Stomach smooth muscle (tissue), 2 donors: ENCODE measurements around the gene AGTRAP.

Source experiments
- H3K27ac ChIP-seq: one replicate; pipeline ENCODE4 v1.7.0; 2013; ENCODE audit warnings: mild to moderate bottlenecking, low read length, inconsistent platforms
- H3K27me3 ChIP-seq, 2 donors: one replicate each; pipeline ENCODE4 v1.7.0; 2013; ENCODE audit warnings: low read length in 2 of 2; ENCODE audit not compliant: insufficient read depth in 2 of 2, control insufficient read depth in 1 of 2
- H3K36me3 ChIP-seq, 2 donors: one replicate each; pipeline ENCODE4 v1.7.0; 2013; ENCODE audit warnings: low read length in 2 of 2; ENCODE audit not compliant: control insufficient read depth in 2 of 2, insufficient read depth in 2 of 2
- H3K4me1 ChIP-seq: one replicate; pipeline ENCODE4 v1.7.0; 2013; ENCODE audit warnings: low read length; ENCODE audit not compliant: control insufficient read depth, insufficient read depth
- H3K4me3 ChIP-seq, 2 donors: one replicate each; pipeline ENCODE4 v1.7.0; 2013; ENCODE audit warnings: low read length in 2 of 2
- H3K9ac ChIP-seq, 2 donors: one replicate each; pipeline ENCODE4 v1.7.0; 2013; ENCODE audit warnings: low read length in 2 of 2, mild to moderate bottlenecking in 1 of 2
- H3K9me3 ChIP-seq, 2 donors: one replicate each; pipeline ENCODE4 v1.7.0; 2013; ENCODE audit warnings: low read length in 2 of 2; ENCODE audit not compliant: control insufficient read depth in 2 of 2
- donor health status: healthy.
- donor health status: Pancreatic carcinoma.

AGTRAP gene

DNA sequence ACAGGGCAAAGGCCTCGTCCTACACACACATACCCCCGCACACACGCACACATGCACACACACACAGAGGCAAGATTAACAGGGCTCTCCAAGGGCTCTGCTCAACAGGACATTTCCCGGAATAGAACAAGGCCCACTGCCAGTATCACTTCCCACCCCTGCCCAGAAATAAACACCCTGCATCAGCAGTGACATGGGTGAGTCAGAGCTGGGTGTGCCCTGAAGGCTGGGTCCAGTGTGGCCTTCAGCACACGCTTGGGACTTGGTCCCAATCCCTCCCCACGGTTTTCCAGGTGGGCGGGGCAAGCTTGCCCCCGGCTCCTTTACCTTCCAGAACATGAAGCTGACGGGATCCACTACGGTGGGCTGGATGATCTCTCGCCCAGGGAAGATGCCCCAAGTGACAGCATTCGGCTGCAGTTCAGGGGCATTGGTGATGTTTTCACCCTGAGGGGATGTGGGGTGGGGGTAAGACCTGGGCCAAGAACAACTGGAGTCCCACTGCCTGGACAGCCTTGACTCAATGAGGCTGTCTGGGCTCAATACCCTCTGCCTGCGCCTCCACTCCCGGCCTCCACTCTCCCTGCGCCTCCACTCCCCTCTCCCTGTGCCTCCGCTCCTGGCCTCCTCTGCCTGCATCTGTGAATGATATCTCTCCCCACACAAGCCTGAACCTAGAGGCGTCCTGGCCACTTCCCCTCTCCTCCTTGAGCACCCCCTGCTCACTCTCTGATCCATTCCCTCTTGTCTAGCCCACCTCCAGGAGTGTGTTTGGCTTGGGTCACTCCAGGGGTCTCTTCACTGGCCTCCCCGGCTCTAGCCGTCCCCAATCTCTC is 55.2 kb downstream of the AGTRAP start:
- H3K4me1 ChIP-seq, result peaks cover 49% of the 10 kb centered on the region
- H3K9me3 ChIP-seq, result no peaks in the 10 kb centered on the region
- peak overlapping the region; percentile 91 for H3K27ac ChIP-seq
- peak overlapping the region; percentile 42 to 44 for H3K9ac ChIP-seq
- H3K36me3 ChIP-seq, result peaks cover 40 to 41% of the 10 kb centered on the region in 2 donors
- H3K27me3 ChIP-seq, result no peaks in the 10 kb centered on the region
- H3K4me3 ChIP-seq, result peak overlapping the region in 1 of 2 donors; percentile 58

DNA sequence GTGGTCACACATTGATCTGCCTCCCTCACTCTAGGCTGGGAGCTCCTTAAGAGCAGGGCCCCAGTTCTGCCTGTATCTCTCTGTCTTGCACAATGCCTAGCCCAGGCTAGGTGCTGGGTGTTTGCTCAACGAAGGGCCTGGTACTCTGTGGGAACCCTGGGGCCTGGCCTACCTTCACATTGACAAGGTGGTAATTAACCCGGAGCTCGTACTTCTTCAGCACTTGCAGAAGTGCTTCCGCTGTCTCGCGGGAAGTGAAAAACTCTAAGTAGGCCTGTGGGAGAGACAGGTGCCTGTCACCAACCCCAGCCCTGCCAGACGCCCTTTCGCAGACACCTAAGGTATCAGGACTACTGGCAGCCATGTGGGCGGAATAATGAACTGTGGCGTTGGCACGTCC is 56.2 kb downstream of the AGTRAP start:
- Histone ChIP-seq H3K4me3 (no peak overlapping the region), H3K9me3 (no peaks in the 10 kb centered on the region), H3K27me3 (no peaks in the 10 kb centered on the region), H3K27ac (peak overlapping the region; percentile 91), H3K9ac (peak overlapping the region in 1 of 2 donors; percentile 39), H3K36me3 (peaks cover 45% of the 10 kb centered on the region in 2 donors), H3K4me1 (peaks cover 43% of the 10 kb centered on the region)

DNA sequence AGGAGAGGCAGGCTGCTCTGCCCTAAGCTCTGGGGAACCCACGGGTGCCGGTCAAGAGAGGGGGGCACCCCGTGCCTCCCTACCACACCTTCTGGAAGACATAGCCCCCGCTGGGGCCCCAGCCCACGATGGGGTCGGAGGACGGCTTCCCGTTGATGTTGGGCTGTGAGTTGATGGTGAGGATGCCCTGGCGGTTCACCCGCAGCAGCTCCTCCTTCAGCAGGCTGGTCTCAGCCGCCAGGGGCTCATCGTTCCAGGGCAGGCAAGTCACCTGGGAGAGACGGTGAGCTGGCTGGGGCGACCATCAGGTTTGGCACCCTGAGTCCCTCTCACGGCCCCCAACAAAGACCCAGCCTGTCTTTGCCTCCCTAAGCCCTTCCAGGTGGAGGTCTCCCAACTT is 57.9 kb downstream of the AGTRAP start:
- Histone ChIP-seq H3K36me3 (peaks cover 48 to 52% of the 10 kb centered on the region in 2 donors), H3K9me3 (no peaks in the 10 kb centered on the region), H3K9ac (no peak overlapping the region), H3K4me1 (peaks cover 27% of the 10 kb centered on the region), H3K4me3 (no peak overlapping the region), H3K27ac (no peak overlapping the region), H3K27me3 (no peaks in the 10 kb centered on the region)

DNA sequence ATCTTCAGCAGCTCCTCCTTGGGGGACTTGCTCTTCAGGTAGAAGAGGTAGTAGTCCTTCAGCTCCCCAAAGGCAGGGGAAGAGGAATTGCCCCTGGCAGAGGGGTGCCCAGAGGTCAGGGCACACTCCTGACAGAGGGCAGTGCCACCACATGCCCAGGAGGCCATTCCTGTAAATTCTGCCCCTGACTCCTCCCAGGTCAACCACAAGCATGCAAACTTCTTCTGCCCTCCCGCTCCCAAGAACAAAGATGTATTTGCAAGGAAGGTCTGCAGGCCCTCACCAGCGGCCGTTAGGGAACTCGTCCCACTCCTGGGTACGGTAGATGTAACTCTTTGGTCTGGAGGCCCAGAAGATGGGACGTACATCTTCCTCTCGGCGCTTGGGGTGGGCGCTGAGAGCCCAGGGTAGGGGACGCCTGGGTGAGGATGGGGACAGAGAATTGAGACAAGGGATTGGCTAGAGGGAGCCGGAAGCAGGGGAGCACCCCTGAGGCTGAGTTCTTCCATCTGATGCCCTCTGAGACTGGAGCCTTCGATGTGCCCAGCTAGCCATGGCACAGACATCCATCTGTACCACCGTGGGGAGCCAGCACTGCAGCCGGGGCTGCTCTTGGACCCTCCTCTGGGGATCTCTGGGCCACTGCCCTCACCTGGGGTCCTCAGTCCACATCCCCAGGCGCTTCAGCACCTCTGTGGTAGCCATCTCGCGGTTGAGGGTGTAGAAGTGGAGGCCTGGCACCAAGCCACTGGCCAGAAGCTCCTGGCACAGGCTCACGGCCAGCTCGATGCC is 58.7 kb downstream of the AGTRAP start:
- no peak overlapping the region for H3K4me3 ChIP-seq
- H3K4me1 ChIP-seq, result peaks cover 20% of the 10 kb centered on the region
- H3K9me3 ChIP-seq, result no peaks in the 10 kb centered on the region
- peaks cover 48 to 56% of the 10 kb centered on the region in 2 donors for H3K36me3 ChIP-seq
- H3K27me3 ChIP-seq, result no peaks in the 10 kb centered on the region
- H3K27ac ChIP-seq, result no peak overlapping the region
- no peak overlapping the region for H3K9ac ChIP-seq

DNA sequence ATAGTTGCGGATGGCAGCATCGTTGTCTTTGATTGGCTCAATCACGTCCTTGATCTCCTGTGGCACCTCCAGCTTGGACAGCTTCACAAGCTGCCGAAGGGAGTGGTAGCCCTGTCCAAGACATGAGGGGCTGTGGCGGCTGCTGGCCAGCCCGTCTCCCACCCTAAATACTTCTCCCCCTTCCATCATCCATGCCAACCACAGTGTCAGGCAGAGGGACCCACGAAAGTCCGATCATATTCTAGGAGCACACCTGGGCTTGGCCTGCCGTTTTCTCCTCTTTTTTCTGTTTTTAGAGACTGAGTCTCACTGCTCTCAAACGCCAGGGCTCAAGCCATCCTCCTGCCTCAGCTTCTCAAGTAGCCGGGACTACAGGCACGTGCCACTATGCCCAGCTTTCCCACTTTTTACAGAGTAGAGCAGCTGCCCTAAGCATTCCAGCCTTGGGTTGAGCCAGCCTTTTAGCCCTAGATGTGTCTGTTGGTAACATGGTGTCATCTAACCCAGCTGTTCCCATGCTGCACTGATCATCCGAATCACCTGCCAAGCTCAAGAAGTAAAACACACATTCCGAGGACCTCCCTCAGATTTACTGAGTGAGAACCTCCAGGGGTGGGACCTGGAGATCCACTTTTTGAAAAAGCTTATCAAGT is 59.4 kb downstream of the AGTRAP start:
- Histone ChIP-seq H3K27ac (no peak overlapping the region), H3K4me3 (no peak overlapping the region), H3K36me3 (peaks cover 49 to 53% of the 10 kb centered on the region in 2 donors), H3K9ac (no peak overlapping the region), H3K27me3 (no peaks in the 10 kb centered on the region), H3K4me1 (peaks cover 14% of the 10 kb centered on the region), H3K9me3 (no peaks in the 10 kb centered on the region)

DNA sequence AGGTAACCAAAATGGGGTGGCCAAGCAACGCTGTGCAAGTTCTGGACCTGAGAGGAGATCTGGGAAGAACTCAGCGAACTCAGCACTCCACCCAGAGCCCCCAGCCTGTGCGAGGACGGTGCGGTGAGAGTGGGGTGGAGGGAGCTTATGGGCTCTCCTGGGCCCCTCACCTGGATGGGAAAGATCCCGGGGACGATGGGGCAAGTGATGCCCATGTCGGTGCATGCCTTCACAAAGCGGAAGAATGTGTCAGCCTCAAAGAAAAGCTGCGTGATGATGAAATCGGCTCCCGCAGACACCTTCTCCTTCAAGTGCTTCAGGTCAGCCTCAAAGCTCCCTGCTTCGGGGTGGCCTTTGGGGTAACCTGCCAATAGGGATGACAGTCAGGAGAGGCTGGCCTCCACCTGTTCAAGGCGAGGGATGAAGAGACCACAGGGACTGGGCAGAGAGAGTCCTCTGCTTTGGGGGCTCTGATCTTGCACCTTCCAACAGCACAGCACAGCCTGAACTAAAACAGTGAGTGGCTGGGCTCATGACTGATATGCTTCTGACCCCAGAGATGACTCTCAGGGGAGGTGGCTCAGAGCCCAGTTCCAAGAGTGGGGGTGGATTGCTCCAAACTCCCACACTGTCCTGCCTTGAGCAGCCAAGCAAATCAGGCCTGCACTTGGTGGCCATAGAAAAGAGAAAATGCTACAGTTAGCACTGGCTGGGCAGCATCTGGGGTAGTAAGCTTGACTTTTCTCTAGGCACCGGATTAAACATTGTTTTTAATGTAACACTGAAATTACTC is 60.3 kb downstream of the AGTRAP start:
- H3K4me1 ChIP-seq, result peaks cover 7% of the 10 kb centered on the region
- H3K36me3 ChIP-seq, result peaks cover 51 to 60% of the 10 kb centered on the region in 2 donors
- H3K9ac ChIP-seq, result no peak overlapping the region
- peak overlapping the region; percentile 24 for H3K27ac ChIP-seq
- no peaks in the 10 kb centered on the region for H3K9me3 ChIP-seq
- no peaks in the 10 kb centered on the region for H3K27me3 ChIP-seq
- H3K4me3 ChIP-seq, result no peak overlapping the region

DNA sequence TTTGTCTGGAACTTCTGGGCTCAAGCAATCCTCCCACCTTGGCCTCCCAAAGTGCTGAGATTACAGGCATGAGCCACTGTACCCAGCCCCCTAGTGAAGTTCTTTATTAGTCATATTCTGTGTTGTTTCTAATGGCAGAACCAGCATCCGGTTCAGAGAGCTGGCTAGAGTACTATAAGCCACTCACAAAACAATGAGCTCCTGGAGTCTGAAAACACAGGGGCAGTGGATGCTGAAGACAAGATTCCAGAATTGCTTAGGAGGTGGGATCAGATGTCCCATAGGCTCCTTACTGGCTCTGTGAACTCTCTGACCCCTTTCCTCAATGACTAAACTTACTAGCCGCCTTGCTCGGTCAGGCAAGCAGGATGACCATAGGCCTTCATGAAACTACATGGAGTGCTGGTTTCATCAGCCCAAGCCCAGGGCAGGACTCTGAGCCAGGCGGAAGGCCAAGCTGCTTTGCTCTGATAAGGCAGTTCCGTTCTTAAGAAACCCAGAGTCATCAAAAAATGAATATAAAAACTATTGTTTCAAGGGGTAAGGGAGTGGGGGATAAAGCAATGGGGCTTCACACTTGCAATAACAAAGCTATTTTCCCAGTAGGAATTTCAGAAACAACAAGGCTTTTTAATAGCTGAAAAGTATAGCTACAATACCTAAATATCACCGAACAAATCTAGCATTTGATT is 61.7 kb downstream of the AGTRAP start:
- Histone ChIP-seq H3K4me1 (peaks cover 9% of the 10 kb centered on the region), H3K27ac (no peak overlapping the region), H3K36me3 (peaks cover 47 to 53% of the 10 kb centered on the region in 2 donors), H3K27me3 (no peaks in the 10 kb centered on the region), H3K4me3 (no peak overlapping the region), H3K9ac (no peak overlapping the region), H3K9me3 (no peaks in the 10 kb centered on the region)

DNA sequence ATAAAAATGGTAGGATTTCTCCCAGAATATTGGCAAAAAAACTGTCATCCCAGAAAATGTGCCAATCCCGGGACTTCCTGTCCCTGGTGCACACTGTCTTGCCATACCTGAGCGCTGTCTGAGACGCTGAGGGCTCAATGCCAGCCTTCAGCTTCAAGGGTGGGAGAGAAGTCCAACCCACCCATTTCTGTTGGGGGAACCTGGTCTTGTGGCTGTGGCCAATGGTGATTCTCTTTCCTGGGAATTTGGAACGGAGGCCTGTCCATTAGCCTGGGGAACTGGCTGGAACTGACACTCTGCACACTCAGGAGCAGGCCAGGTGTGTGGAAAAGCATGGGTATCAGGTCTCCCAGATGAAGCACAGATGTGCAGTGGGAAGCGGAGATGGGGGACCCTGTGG is 63.2 kb downstream of the AGTRAP start:
- Histone ChIP-seq H3K27ac (no peak overlapping the region), H3K4me1 (peaks cover 24% of the 10 kb centered on the region), H3K9ac (no peak overlapping the region), H3K9me3 (no peaks in the 10 kb centered on the region), H3K27me3 (no peaks in the 10 kb centered on the region), H3K4me3 (no peak overlapping the region), H3K36me3 (peaks cover 40 to 47% of the 10 kb centered on the region in 2 donors)

DNA sequence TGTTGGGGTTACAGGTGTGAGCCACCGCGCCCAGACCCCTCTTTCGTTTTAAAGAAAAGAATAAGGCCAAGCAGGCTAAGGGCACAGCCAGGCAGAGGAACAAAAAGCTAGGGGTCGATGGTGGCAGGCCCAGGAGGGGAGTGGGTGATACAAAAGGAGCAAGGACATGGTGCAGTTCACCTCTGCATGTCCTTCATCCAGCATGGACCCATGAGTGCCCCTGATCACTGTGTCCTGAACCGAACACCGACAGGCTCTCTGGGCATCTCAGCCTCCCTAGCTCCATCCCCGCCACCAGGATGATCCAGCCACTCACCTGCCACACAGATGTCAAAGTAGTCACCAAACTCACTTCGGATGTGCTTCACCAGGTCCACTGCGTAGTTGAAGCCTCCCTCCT is 64.0 kb downstream of the AGTRAP start:
- Histone ChIP-seq H3K9ac (no peak overlapping the region), H3K27me3 (no peaks in the 10 kb centered on the region), H3K4me1 (peaks cover 32% of the 10 kb centered on the region), H3K27ac (no peak overlapping the region), H3K9me3 (no peaks in the 10 kb centered on the region), H3K4me3 (no peak overlapping the region), H3K36me3 (peaks cover 32 to 39% of the 10 kb centered on the region in 2 donors)

DNA sequence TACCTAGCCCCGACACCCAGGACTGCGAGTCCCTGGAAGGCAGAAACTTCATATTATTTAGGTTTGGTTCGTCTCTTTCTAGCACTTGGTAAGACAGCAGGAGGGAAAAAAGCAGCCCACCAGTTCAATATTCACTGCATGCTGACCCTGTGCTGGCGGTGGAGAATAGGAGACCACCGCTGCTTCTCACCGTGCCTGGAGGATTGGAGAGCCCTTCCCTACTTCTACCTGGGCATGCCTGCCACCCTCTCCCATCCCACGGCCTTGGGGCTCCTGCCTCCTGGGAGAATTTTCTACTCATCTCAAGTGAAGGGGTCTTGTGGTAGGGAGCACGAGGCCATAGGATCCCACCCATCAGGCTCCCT is 64.4 kb downstream of the AGTRAP start:
- H3K27me3 ChIP-seq, result no peaks in the 10 kb centered on the region
- H3K9ac ChIP-seq, result no peak overlapping the region
- peaks cover 27 to 35% of the 10 kb centered on the region in 2 donors for H3K36me3 ChIP-seq
- no peak overlapping the region for H3K4me3 ChIP-seq
- no peak overlapping the region for H3K27ac ChIP-seq
- peaks cover 36% of the 10 kb centered on the region for H3K4me1 ChIP-seq
- no peaks in the 10 kb centered on the region for H3K9me3 ChIP-seq
